HG02970 (cell line): Measurements from ENCODE around the gene GNPAT.

Experiments used
- ATAC-seq: cut with Tn5 transposase; IDR thresholded peaks from one replicate; pipeline ENCODE4 v1.9.1; 2021; ENCODE audit warnings: mild to moderate bottlenecking, moderate library complexity, moderate number of reproducible peaks; ENCODE audit not compliant: unreplicated experiment, low FRiP score

The GNPAT gene

GRCh38 chr1:231312432-231312788 lies 71.4 kb downstream of the GNPAT start:
- no peak for ATAC-seq

GRCh38 chr1:231313661-231314060 lies 72.6 kb downstream of the GNPAT start:
- no peak for ATAC-seq

GRCh38 chr1:231315887-231316286 lies 74.9 kb downstream of the GNPAT start:
- no peak for ATAC-seq

GRCh38 chr1:231317306-231318014 lies 76.4 kb downstream of the GNPAT start:
- no peak for ATAC-seq

- ATAC-seq, result no peak
These were observed 77.0 kb downstream of the GNPAT start for GRCh38 chr1:231318015-231318355.

GRCh38 chr1:231318568-231318967 lies 77.6 kb downstream of the GNPAT start:
- no peak for ATAC-seq

GRCh38 chr1:231319080-231319479 lies 78.1 kb downstream of the GNPAT start:
- no peak for ATAC-seq

- no peak for ATAC-seq
These were observed 82.0 kb downstream of the GNPAT start for GRCh38 chr1:231322880-231323530.

GRCh38 chr1:231324660-231325059 lies 83.6 kb downstream of the GNPAT start:
- ATAC-seq, result no peak

GRCh38 chr1:231326248-231326647 lies 85.2 kb downstream of the GNPAT start:
- ATAC-seq, result no peak
